Keratinocyte (primary cell): Measurements from ENCODE around the gene INPP4B. TPM values are rescaled to one million over a fixed set of nuclear protein-coding genes. Genes with fewer than 3 reads are reported as not detected.

Experiments
- DNase-seq: peaks from one replicate; pipeline ENCODE4 v3.0.0-alpha.2; 2011; ENCODE audit warnings: low read depth, missing footprints, low spot score
- FAIRE-seq: peaks from 2 replicates; lab custom pipeline; 2011; peaks lifted over from hg19 to GRCh38; lab: Jason Lieb, UNC
- H2AFZ ChIP-seq: 2 replicates; pipeline ENCODE4 v1.6.0; 2012; ENCODE audit warnings: low read length, control low read depth, inconsistent platforms; ENCODE audit not compliant: control insufficient read depth
- H3K27ac ChIP-seq: 2 replicates; pipeline ENCODE4 v1.5.1; 2011; ENCODE audit warnings: low read length; ENCODE audit not compliant: control insufficient read depth, insufficient read depth
- H3K27me3 ChIP-seq: 3 replicates; pipeline ENCODE4 v1.6.0; 2011; ENCODE audit warnings: low read length; ENCODE audit not compliant: control insufficient read depth, insufficient read depth; ENCODE audit errors: extremely low read depth
- H3K36me3 ChIP-seq, 2 experiments: 2 replicates in 1 of 2; 3 replicates in 1 of 2; pipeline ENCODE4 v1.5.1; 2011; ENCODE audit warnings: low read length in 2 of 2, mild to moderate bottlenecking in 1 of 2; ENCODE audit not compliant: control insufficient read depth in 2 of 2, insufficient read depth in 2 of 2; ENCODE audit errors: extremely low read depth in 1 of 2
- H3K4me1 ChIP-seq: 3 replicates; pipeline ENCODE4 v1.5.1; 2011; ENCODE audit warnings: low read length; ENCODE audit not compliant: control insufficient read depth, insufficient read depth; ENCODE audit errors: extremely low read depth
- H3K4me2 ChIP-seq: 3 replicates; pipeline ENCODE4 v1.6.0; 2011; ENCODE audit warnings: low read depth, low read length; ENCODE audit not compliant: control insufficient read depth, insufficient read depth; ENCODE audit errors: extremely low read depth
- H3K4me3 ChIP-seq, 3 experiments: fragments of 200-600 bp in 1 of 3; sonication (generic) in 1 of 3; 2 replicates in 2 of 3; 3 replicates in 1 of 3; pipeline ENCODE4 v1.5.1; 2011 to 2016; ENCODE audit warnings: low read length in 3 of 3, mild to moderate bottlenecking in 3 of 3, control low read depth in 2 of 3, inconsistent platforms in 1 of 3, low read depth in 1 of 3, mixed read lengths in 1 of 3, mixed run types in 1 of 3, moderate library complexity in 1 of 3; ENCODE audit not compliant: control insufficient read depth in 2 of 3, insufficient read depth in 2 of 3; ENCODE audit errors: extremely low read depth in 1 of 3
- H3K79me2 ChIP-seq: 2 replicates; pipeline ENCODE4 v1.6.0; 2012; ENCODE audit warnings: low read length; ENCODE audit not compliant: control insufficient read depth, insufficient read depth
- H3K9ac ChIP-seq: 3 replicates; pipeline ENCODE4 v1.6.0; 2011; ENCODE audit warnings: low read length; ENCODE audit not compliant: control insufficient read depth, insufficient read depth; ENCODE audit errors: extremely low read depth
- H3K9me1 ChIP-seq: 3 replicates; pipeline ENCODE4 v1.6.0; 2011; ENCODE audit warnings: low read length; ENCODE audit not compliant: control insufficient read depth, insufficient read depth; ENCODE audit errors: extremely low read depth
- H3K9me3 ChIP-seq: 2 replicates; pipeline ENCODE4 v1.5.1; 2012; ENCODE audit warnings: low read depth, low read length; ENCODE audit not compliant: control insufficient read depth
- H4K20me1 ChIP-seq: 3 replicates; pipeline ENCODE4 v1.6.0; 2011; ENCODE audit warnings: low read length; ENCODE audit not compliant: control insufficient read depth, insufficient read depth; ENCODE audit errors: extremely low read depth
- EZH2 ChIP-seq: IDR thresholded peaks from one replicate; pipeline ENCODE4 v1.6.1; 2012; ENCODE audit warnings: inconsistent platforms, mild to moderate bottlenecking, low read length, moderate library complexity
- dilution Hi-C: fragments of 300-500 bp; cut with MboI; formaldehyde crosslinking; loops from one replicate; pipeline ENCODE4 v1.7.0; 2020; ENCODE audit warnings: low sequenced_read_pairs; ENCODE audit not compliant: extremely low pct_ligation_motif_present
- polyA plus RNA-seq, 5 experiments: library from polyadenylated mRNA; depleted of rRNA in 3 of 5; stranded (reverse) in 3 of 5; stranded (forward) in 1 of 5; unstranded in 1 of 5; fragments of >200 nt; gene quantifications; 1 replicate in 1 of 5; 2 replicates in 3 of 5; 3 replicates in 1 of 5; pipeline versions ENCODE4 v1.2.1 to v1.2.3, GENCODE V29; 2011 to 2012; ENCODE audit warnings: missing spikeins in 2 of 5, low read depth in 1 of 5, low replicate concordance in 1 of 5
- TF ChIP-seq, protein P1 (sequence below), 3 experiments: IDR thresholded peaks in 1 of 3; conservative IDR thresholded peaks in 1 of 3; optimal IDR thresholded peaks in 1 of 3; 2 replicates in 2 of 3; 3 replicates in 1 of 3; pipeline versions ENCODE3 to v1.5.1; 2011; ENCODE audit warnings: low read length in 3 of 3, mild to moderate bottlenecking in 3 of 3, moderate library complexity in 2 of 3, control low read depth in 1 of 3, inconsistent platforms in 1 of 3; ENCODE audit not compliant: insufficient read depth in 2 of 3; ENCODE audit errors: extremely low read depth in 1 of 3

INPP4B gene
- polyA plus RNA-seq, 1 donor (not counting 4 experiments of a cell fraction or from before 2014, with no cell fraction given): 50.2 TPM

DNA sequence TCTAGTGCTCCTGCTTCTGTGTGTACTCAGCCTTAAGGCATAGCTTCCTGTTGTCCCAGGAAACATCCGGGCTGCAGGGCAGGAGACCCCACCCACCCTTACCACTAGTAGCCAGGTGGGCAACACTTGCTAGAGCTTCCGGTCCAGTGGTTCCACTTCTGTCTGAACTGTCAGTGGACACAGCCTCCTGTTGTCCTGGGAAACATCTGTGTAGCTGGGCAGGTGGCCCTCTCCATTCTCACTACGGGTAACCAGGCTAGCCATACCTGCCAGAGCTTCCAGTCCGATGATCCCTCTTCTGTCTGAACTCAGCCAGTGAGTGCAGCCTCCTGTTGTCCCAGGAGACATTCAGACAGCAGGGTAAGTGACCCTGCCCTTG lies 372.2 kb downstream of the INPP4B start:
- DNase-seq: no peak
- no peaks in the 10 kb centered on the region for H3K9me1 ChIP-seq
- no peaks in the 10 kb centered on the region for H3K36me3 ChIP-seq
- TF ChIP-seq, protein P1, sequence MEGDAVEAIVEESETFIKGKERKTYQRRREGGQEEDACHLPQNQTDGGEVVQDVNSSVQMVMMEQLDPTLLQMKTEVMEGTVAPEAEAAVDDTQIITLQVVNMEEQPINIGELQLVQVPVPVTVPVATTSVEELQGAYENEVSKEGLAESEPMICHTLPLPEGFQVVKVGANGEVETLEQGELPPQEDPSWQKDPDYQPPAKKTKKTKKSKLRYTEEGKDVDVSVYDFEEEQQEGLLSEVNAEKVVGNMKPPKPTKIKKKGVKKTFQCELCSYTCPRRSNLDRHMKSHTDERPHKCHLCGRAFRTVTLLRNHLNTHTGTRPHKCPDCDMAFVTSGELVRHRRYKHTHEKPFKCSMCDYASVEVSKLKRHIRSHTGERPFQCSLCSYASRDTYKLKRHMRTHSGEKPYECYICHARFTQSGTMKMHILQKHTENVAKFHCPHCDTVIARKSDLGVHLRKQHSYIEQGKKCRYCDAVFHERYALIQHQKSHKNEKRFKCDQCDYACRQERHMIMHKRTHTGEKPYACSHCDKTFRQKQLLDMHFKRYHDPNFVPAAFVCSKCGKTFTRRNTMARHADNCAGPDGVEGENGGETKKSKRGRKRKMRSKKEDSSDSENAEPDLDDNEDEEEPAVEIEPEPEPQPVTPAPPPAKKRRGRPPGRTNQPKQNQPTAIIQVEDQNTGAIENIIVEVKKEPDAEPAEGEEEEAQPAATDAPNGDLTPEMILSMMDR (optimal IDR thresholded peaks at IDR 0.05 in 1 of 3, IDR thresholded peaks at IDR 0.05 in 1 of 3, conservative IDR thresholded peaks at IDR 0.05 in 1 of 3; ENCODE audit: extremely low read depth in 1 of 3, insufficient read depth in 2 of 3, low read length in 3 of 3): no peak
- no peak for TF ChIP-seq EZH2
- peak overlapping the region in 1 of 3 experiments; percentile 19 for H3K4me3 ChIP-seq
- no peaks in the 10 kb centered on the region for H4K20me1 ChIP-seq
- no peak overlapping the region for H3K9ac ChIP-seq
- no peak for FAIRE-seq
- H3K27ac ChIP-seq: no peak overlapping the region
- no peaks in the 10 kb centered on the region for H3K27me3 ChIP-seq
- H3K9me3 ChIP-seq: no peaks in the 10 kb centered on the region
- dilution Hi-C loops: no loop called here
- H3K4me2 ChIP-seq: peak overlapping the region; percentile 34
- no peak overlapping the region for H2AFZ ChIP-seq
- H3K4me1 ChIP-seq: peaks cover 8% of the 10 kb centered on the region
- no peaks in the 10 kb centered on the region for H3K79me2 ChIP-seq

DNA sequence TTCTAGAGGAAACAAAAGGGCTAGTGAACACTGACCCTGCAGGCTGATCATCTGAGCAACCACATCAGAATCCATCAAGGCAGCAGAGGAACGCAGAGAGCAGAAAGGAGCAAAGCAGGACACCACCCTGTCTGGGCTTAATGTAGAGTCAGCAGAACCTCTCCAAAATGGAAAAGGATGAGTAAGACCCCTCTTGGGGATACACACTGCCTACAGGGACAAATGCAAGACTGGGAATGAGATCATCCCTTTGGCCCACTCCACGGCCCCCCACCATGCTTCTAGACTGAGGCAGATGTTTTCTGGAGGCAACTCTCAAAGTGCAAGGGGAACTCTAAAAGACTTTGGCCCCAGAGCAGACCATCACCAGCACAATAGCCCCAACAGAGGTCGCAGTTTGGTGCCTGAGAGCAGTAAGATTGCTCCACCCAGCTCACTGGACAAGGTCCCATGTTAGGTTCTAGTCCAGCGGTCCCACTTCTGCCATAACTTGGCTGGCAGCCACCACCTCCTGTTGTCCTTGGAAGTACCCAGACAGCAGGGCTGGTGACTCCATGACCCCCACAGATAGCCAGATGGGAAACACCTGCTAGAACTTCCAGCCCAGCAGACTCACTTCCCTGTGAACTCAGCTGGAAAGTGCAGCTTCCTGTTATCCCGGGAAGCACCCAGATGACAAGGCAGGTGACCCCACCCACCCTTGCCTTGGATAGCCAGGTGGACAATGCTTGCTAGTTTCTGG lies 372.7 kb downstream of the INPP4B start:
- Histone ChIP-seq H3K36me3 (no peaks in the 10 kb centered on the region), H3K27ac (no peak overlapping the region), H3K4me1 (peaks cover 8% of the 10 kb centered on the region), H3K4me2 (no peak overlapping the region), H4K20me1 (no peaks in the 10 kb centered on the region), H3K9me3 (no peaks in the 10 kb centered on the region), H3K27me3 (no peaks in the 10 kb centered on the region), H3K9me1 (no peaks in the 10 kb centered on the region), H2AFZ (no peak overlapping the region), H3K9ac (no peak overlapping the region), H3K4me3 (peak overlapping the region in 1 of 3 experiments; percentile 19), H3K79me2 (no peaks in the 10 kb centered on the region)
- dilution Hi-C loops: no loop called here
- DNase-seq (no peak), FAIRE-seq (no peak)
- TF ChIP-seq EZH2: no peak
- TF ChIP-seq, protein P1 (optimal IDR thresholded peaks at IDR 0.05 in 1 of 3, IDR thresholded peaks at IDR 0.05 in 1 of 3, conservative IDR thresholded peaks at IDR 0.05 in 1 of 3; ENCODE audit: extremely low read depth in 1 of 3, insufficient read depth in 2 of 3, low read length in 3 of 3): no peak
